Umbilical cord (tissue), 2 donors: ENCODE measurements around the gene RFC1. TPM values are rescaled to one million over a fixed set of nuclear protein-coding genes. Genes with fewer than 3 reads are reported as not detected.
"Not testable (repeated sequence)": the region's sequence is repeated elsewhere in the genome, so short reads cannot be mapped to it uniquely, and the experiment has no call there.

Experiments
- DNase-seq: peaks from one replicate; pipeline ENCODE4 v3.0.0-alpha.2; 2015; ENCODE audit warnings: low spot score
- total RNA-seq: library from RNA; depleted of rRNA; stranded (reverse); fragments of >200 nt; gene quantifications from one replicate; pipeline ENCODE4 v1.2.3, GENCODE V29; 2014; ENCODE audit warnings: low replicate concordance; ENCODE audit not compliant: insufficient read depth

RFC1 gene, protein sequence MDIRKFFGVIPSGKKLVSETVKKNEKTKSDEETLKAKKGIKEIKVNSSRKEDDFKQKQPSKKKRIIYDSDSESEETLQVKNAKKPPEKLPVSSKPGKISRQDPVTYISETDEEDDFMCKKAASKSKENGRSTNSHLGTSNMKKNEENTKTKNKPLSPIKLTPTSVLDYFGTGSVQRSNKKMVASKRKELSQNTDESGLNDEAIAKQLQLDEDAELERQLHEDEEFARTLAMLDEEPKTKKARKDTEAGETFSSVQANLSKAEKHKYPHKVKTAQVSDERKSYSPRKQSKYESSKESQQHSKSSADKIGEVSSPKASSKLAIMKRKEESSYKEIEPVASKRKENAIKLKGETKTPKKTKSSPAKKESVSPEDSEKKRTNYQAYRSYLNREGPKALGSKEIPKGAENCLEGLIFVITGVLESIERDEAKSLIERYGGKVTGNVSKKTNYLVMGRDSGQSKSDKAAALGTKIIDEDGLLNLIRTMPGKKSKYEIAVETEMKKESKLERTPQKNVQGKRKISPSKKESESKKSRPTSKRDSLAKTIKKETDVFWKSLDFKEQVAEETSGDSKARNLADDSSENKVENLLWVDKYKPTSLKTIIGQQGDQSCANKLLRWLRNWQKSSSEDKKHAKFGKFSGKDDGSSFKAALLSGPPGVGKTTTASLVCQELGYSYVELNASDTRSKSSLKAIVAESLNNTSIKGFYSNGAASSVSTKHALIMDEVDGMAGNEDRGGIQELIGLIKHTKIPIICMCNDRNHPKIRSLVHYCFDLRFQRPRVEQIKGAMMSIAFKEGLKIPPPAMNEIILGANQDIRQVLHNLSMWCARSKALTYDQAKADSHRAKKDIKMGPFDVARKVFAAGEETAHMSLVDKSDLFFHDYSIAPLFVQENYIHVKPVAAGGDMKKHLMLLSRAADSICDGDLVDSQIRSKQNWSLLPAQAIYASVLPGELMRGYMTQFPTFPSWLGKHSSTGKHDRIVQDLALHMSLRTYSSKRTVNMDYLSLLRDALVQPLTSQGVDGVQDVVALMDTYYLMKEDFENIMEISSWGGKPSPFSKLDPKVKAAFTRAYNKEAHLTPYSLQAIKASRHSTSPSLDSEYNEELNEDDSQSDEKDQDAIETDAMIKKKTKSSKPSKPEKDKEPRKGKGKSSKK
- 45.5 TPM for total RNA-seq

DNA sequence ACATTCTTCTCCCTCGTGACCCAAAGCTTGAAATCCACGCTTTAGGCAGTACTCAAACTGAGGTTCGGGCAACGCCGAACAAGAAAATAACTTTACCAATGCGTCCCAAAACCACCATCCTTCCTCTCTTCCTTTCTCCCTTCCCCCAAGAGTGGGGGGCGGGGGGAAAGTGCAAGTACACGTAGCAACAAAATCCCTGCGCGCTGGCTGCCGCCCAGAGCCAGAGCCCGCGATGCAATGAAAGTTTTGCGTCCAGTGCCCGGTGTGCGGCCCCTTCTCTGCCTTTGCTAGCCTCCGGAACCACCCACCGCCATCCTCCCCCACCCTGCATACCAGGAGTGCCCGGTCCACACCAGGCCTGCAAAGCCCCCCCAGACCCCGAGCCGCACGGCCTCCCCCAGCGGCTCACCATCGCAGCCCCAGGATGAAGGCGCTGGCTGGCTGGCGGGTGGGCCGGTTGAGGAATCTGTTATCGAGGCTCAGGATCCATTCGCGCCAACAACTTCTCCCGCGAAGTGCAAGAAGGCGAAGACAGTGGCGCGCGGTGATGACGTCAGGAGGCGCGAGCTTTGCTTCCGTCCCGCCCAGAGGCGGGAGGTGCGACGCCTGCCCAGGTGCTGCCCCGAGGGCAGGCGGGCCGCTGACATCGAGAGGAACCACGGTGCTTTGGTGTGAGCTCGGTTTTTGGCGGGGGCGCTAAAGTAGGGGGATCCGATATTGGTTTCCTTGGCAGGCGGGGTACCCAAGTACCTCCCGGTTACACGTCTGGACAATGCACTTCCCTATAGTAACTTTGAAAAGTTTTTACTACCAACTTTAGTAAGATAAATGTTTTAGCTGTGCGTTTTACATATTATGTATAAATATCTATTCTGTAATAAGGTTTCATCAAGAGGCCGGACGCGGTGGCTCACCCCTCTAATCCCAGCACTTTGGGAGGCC lies at the start of gene RFC1:
RFC1 (minus strand) TSS at position 533 of the 942 bp plus-strand sequence; CDS start at position 412, 121 bp downstream.
- DNase-seq = peak; percentile 94

DNA sequence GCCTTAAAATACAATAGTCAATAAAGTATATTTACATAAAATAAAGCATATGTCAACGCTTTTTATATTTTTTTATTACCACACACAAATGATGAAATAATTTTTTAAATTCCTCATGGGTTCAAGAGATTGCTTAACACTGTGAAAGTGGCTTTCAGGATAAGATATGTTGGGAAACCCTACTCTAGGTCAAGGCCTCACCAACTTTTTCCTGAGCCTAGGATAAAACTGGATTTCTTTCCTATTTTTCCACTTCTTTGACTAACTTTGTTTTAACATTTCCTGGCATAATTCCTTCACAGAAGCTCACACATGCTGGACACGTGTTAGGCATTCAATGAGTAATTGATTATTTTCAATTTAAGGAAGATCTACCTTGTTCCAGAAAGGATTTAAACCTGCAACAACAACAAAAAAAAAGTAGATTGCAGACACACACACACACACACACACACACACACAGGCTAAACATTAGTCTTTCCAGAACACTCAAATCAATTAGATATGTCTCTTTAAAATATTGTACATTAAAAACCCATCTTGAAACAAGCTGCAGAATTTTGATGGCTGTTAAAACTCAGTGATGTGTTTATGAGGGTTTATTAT lies 49.6 kb upstream of the RFC1 start:
- DNase-seq = peak; percentile 7

DNA sequence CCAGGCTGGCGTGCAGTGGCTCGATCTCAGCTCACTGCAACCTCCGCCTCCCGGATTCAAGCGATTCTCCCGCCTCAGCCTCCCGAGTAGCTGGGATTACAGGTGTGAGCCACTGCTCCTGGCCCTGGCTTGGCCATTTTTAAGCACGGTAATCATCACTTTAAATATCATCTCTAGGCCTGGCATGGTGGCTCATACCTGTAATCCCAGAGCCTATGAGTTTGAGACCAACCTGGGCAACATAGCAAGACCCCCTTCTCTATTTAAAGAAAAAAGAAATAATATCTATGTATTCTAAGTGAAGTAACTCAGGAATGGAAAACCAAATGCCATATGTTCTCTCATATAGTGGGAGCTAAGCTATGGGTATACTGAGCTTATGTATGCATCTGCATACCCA lies 45.4 kb upstream of the RFC1 start:
- not testable (repeated sequence) for DNase-seq

DNA sequence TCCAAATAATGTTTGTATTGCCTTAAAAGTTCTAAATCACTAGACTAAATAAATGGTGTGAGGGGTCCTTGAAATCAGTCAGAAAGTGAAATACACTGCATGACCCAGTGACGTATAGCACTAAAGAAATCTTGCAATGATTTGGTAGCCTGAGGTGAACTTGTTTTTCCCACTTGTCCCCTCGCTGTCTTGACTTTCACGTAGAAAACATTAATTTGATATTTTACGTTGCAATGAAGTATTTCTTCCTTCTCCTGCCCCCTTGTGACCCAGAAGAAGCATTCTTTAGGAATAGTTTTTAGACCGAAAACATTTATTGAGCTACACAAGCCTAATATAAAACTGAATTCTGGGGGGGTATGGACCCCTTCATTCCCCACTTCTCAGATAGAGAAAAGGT lies 44.3 kb upstream of the RFC1 start:
- DNase-seq = no peak

DNA sequence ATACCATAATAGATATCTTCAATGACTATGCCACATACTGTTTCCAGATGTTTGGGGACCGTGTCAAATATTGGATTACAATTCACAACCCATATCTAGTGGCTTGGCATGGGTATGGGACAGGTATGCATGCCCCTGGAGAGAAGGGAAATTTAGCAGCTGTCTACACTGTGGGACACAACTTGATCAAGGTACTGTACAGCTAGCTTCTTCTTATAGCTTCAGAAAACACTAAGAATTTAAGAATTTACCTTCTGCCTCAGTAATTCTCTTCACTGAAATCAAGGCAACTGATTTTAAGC lies 41.4 kb upstream of the RFC1 start:
- DNase-seq = no peak

DNA sequence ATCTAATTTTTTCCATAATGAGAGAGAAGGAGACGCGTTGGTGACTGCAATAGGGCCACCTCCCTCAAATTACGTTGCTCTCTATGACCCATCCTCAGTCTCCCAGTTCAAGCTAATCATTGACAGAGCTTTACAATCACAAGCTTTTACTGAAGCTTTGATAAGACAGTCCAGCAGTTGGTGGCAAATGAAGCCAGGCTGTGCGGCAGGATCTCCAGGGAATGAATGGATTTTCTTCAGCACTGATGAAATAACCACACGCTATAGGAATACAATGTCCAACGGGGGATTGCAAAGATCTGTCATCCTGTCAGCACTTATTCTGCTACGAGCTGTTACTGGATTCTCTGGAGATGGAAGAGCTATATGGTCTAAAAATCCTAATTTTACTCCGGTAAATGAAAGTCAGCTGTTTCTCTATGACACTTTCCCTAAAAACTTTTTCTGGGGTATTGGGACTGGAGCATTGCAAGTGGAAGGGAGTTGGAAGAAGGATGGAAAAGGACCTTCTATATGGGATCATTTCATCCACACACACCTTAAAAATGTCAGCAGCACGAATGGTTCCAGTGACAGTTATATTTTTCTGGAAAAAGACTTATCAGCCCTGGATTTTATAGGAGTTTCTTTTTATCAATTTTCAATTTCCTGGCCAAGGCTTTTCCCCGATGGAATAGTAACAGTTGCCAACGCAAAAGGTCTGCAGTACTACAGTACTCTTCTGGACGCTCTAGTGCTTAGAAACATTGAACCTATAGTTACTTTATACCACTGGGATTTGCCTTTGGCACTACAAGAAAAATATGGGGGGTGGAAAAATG lies 40.8 kb upstream of the RFC1 start, which contains the start of gene KLB:
KLB (plus strand) TSS at position 168 of the 821 bp plus-strand sequence; CDS start at position 188, 20 bp downstream.
- no peak for DNase-seq

DNA sequence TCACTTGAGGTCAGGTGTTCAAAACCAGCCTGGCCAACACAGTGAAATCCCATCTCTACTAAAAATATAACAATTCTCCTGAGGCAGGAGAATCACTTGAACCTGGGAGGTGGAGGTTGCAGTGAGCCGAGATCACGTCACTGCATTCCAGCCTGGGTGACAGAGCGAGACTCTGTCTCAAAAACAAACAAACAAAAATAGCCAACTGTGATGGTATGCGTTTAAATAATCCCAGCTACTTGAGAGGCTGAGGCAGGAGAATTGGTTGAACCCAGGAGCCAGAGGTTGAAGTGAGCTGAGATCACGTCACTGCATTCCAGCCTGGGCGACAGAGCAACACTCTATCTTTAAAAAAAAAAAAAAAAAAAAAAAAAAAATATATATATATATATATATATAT lies 35.5 kb upstream of the RFC1 start:
- not testable (repeated sequence) for DNase-seq

DNA sequence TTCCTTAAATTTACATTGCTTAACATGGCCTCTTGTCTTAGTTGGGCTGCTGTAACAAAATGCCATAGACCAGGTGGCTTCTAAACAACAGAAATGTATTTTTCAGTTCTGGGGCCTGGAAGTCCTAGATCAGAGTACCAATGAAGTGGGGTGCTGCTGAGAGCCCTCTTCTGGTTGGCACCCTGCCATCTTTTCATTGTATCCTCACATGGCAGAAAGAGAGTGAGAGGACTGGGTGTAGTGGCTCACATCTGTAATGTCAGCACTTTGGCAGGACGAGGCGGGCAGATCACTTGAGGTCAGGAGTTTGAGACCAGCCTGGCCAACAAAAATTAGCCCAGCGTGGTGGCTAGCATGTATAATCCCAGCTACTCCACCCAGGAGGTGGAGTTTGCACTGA lies 28.5 kb upstream of the RFC1 start:
- no peak for DNase-seq

DNA sequence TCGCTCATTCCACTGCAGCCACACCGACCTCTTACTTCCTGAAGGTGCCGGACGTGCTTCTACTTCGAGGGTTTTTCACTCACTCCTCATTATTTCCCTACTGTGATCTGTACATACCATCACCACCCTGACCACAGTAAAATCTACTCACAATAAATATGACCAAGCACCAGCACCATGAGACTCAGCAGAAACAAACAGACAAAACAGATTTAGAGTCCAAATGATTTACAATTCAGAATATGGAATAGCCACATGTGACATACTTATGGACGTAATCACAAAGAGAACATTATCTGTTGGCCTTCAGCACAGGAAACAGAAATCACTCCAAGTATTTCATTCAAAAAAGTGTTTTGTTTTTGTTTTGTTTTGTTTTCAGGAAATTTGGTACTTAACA lies 24.4 kb upstream of the RFC1 start:
- DNase-seq = no peak

DNA sequence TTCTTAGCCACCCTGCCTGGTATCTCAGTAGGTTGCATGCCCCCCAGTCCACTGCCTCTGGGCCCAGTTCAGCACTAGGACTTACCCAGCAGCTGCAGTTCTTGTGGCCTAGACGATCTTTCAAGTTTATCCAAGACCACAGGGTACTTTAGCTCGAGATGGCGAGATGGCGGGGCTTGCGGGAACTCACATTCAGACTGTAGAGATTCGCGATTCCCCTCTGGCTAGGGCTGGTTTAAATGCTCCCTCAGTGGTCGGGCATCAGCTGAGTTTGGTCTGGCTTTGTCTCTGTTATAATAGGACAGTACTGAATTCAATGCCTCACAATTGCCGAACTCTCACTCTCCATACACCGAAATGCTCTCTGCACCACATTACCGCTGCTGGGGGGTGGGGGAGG lies 18.4 kb upstream of the RFC1 start:
- no peak for DNase-seq

DNA sequence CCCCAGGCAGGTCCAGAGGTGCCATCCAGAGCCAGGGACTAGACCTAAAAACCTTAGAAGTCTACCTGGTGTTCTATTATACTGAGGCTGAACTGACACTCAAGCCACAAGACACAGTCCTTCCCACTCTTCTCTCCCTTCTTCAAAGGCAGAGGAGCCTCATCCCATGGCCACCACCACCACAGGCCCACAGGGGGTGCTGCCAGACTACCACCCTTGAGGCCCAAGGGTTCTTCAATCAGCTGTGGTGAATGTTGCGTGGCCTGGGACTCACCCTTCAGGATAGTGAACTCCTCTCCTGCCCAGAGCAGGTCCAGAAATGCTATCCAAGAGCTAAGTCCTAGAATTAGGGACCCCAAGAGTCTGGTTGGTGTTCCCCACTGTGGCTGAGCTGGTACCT lies 17.5 kb upstream of the RFC1 start:
- DNase-seq = no peak

DNA sequence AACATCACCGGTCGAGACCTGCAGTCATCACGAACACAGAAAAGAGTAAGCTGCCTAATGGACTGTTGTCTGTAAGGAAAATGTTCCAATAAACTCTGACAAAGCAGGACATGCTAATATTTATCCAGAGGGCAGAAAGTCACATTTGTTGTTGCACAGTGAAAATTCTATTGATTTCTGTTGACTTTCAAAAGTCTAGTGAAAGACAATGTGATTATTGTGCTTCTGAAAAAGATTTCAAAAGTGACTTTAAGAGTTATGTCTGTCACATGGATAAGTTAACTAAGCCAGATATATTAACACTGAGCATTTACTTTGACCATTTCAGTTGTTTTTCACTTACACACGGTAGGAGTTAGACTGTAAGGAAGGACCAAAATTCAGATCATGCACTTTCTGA lies 9.3 kb upstream of the RFC1 start:
- DNase-seq = no peak

DNA sequence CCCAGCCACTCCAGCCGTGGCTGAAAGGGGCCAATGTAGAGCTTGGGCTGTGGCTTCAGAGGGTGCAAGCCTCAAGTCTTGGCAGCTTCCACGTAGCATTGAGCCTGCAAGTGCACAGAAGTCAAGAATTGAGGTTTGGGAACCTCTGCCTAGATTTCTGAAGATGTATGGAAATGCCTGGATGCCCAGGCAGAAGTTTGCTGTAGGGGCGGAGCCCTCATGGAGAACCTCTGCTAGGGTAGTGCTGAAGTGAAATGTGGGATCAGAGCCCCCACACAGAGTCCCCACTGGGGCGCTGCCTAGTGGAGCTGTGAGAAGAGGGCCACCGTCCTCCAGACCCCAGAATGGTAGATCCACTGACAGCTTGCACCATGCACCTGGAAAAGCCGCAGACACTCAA lies 5.0 kb upstream of the RFC1 start:
- DNase-seq = not testable (repeated sequence)

DNA sequence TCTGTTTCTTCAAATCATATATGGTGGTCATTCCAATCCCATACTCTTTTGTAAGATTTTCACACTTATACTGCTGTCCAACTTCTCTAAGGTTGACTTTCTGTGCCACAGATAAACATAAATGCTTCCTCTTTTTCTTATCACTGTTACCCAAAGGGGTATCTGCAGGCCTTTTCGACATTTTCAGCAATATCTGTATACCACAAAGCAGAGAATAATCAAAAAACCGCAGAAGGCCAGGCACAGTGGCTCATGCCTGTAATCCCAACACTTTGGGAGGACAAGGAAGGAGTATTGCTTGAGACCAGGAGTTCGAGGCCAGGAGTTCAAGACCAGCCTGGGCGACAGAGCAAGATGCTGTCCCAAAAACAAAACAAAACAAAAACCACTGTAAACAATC lies 3.1 kb upstream of the RFC1 start:
- DNase-seq = no peak

DNA sequence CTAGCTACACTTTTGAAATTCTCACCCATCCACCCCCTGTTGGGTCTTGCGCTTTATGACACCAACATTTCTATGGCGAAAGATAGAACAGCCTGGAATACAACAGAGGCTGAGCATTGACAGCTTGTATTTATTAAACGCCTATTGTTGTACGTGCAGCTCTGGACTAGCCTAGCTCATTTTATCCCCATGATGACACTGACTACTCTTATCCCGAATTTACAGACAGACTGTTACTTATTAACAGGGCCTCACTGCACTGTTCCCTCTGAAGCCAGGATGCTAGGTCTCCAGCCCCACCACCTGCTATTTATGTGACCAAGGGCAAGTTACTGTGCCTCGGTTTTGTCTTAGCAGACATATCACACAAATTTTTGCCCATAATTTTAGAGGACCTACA lies 1.0 kb upstream of the RFC1 start:
- DNase-seq = no peak

DNA sequence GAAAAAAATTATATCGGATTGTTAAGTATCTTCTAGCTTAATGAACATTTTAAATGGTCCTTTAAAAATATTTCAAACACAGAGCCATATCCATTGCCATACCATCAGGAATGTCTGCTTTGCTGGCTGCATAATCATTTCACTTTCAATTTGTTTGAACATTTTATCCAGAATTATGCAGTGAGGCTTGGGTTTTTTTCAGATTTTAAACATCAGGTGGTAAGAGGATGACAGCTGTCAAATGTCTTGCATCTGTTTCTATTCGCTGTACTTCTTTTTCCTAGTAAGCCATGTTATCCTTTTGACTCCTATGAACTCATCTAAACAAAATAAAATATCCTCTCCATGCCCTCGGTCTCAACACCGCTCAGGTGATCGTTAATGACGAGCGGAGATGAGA lies 802 bp downstream of the RFC1 start:
- no peak for DNase-seq

DNA sequence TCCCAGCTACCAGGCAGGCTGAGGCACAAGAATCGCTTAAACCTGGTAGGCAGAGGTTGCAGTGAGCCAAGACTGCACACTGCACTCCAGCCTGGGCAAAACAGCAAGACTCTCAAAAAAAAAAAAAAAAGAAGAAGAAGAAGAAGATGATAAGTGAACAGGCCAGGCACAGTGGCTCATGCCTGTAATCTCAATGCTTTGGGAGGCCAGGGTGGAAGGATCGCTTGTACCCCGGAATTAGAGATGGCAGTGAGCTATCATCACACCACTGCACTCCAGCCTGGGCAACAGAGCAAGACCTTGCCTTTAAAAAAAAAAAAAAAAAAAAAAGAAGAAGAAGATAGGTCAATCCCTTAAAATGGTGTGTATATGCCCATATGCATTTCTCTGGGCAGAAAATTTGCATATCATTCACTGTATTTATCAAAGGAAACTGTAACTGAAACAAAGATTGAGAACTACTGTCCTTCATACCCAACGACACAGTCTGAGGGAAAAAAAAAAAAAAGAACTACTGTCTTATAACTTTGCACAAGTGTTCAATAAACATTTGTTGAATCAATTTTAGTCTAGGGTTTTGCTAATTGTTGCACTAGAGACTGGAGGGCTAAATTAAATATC lies 2.3 kb downstream of the RFC1 start:
- DNase-seq = no peak

DNA sequence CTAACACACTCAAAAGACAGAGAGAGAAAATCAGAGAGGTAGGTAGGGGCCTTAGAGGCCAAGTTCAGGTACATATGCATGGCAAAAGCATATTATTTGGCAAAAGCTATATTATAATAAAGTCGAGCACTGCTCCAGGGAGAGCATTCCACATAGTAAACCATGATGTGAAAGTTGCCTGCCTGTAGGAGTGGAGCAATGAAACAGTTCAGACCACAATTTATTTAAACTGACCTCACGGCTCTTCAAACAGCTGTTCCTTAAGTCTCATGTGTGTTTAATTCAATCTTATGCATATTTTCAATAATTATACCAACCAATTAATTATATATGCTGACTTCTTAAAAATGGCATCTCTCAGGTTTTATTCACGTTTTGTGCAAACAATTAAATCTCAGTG lies 3.3 kb downstream of the RFC1 start:
- no peak for DNase-seq

DNA sequence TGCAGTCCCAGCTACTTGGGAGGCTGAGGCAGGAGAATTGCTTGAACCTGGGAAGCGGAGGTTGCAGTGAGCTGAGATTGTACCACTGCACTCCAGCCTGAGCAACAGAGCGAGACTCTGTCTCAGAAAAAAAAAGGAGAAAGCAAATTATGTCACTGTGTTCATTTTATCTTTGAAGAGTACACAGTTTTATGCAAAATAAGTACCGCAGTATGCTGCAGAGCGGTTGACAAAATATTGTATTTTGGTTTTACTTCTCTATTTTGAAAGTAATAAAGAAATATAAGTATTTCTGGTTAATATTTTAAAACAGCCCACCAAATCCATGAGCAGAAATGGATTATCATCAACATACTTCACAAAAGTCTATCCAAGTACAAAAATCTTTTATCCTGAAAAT lies 5.6 kb downstream of the RFC1 start:
- DNase-seq = not testable (repeated sequence)
